SK-N-MC (cell line): ENCODE results near the gene PRR33.

ENCODE experiments used
- EZH2 ChIP-seq: fragments of 200-600 bp; sonication (generic); IDR thresholded peaks from one replicate; pipeline ENCODE4 v1.6.1; 2017; ENCODE audit warnings: antibody characterized with exemption
- POLR2AphosphoS5 ChIP-seq: IDR thresholded peaks from 2 replicates; pipeline ENCODE4 v1.6.1; 2012; ENCODE audit warnings: mild to moderate bottlenecking, low read depth, low read length, borderline replicate concordance

- TF ChIP-seq POLR2AphosphoS5, result no peak
- no peak for TF ChIP-seq EZH2
These were observed 19.3 kb downstream of the PRR33 start for GRCh38 chr11:1872267-1872985.
